ENCODE data around the gene SLC25A10. TPM values are rescaled to one million over a fixed set of nuclear protein-coding genes. Genes with fewer than 3 reads are reported as not detected.
A peak's percentile ranks its signal among the peaks of the same experiment; 100 is the strongest.

Gene SLC25A10
- total RNA-seq, 2 experiments from 2014 or later, result 4.6 TPM

DNA sequence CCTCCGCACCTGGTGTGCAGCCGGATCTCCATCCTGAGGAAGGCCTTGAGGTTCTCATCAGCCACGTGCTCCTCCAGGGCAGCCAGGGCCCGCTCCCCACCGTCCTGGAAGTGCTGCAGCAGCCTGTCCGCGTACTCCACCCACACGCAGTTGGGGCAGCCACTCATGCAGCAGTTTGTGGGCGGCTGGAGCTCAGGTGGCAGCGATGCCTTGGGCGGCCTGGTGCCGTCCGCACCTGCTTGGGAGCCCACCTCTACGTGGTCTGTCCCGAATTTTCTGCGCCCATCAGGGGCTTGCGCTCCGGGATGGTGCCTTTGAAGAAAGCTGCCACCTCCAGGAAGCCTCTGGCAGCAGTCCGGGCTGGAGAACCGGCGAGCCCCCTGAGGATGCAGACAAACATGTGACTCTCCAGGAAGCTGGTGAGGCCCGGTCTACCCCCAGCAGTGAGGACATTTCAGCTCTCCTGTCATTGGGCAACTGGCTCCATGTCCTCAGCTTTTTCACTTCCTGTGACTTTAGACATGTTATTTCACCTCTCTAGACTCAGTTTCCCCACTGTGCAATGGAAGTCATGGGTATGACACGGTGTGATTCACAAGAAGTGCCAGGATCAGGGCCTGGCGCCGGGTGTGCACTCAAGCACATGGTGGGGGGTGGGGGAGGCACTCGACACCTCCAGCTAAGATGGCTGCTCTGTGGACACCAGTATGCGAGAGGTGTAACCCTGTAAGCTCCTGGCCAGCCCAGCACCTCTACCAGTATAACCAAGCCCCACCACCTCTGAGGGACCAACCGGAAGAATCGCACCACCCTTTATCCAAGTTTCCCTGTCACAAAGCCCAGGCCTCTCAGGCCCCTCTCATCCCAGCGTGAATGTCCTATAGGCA, 46.6 kb upstream of the SLC25A10 start:
- H3K9me3 Mint-ChIP-seq, result no peaks in the 10 kb centered on the region
- H3K4me3 ChIP-seq (ENCODE audit: low read length), result peak overlapping the region; percentile 90
- H3K4me3 Mint-ChIP-seq, result peak overlapping the region; percentile 94
- peaks cover 28% of the 10 kb centered on the region for H3K36me3 ChIP-seq (ENCODE audit: insufficient read depth, low read length)
- ChIA-PET POLR2A (interaction anchor here (0.7 to 3.0 kb wide), 4 partner anchors 18 to 153 kb away, joined by 3 to 25 read pairs (median 6); partner anchors contain the start of genes ACTG1, ARL16, HGS and MRPL12), CTCF (no interaction called here)
- H3K27ac Mint-ChIP-seq, result peak overlapping the region; percentile 91
- peak overlapping the region; percentile 73 to 85 for H3K27ac ChIP-seq (ENCODE audit: low read depth in 1 of 2, low read length in 2 of 2)
- H3K4me1 ChIP-seq (ENCODE audit: insufficient read depth, low read length), result peaks cover 67% of the 10 kb centered on the region
- peaks cover 36% of the 10 kb centered on the region for H3K36me3 Mint-ChIP-seq (ENCODE audit: low read depth)
- peaks cover 50% of the 10 kb centered on the region for H3K4me1 Mint-ChIP-seq (ENCODE audit: low read depth)
- ATAC-seq (ENCODE audit: poor library complexity) (peak; percentile 22), DNase-seq (peak in 10 of 14 experiments; percentile 17 to 66 (median 31))
- intact Hi-C loops (cut with DNase I, micrococcal nuclease), result loop anchor here (1.0 to 5.0 kb wide), 4 partner anchors 18 to 37 kb away; partner anchors contain the start of genes NPLOC4 (in 2 of the 2), TSPAN10 (in 2 of the 2), ARL16 (in 1 of the 2) and MRPL12 (in 1 of the 2)
- TF ChIP-seq, protein P1, sequence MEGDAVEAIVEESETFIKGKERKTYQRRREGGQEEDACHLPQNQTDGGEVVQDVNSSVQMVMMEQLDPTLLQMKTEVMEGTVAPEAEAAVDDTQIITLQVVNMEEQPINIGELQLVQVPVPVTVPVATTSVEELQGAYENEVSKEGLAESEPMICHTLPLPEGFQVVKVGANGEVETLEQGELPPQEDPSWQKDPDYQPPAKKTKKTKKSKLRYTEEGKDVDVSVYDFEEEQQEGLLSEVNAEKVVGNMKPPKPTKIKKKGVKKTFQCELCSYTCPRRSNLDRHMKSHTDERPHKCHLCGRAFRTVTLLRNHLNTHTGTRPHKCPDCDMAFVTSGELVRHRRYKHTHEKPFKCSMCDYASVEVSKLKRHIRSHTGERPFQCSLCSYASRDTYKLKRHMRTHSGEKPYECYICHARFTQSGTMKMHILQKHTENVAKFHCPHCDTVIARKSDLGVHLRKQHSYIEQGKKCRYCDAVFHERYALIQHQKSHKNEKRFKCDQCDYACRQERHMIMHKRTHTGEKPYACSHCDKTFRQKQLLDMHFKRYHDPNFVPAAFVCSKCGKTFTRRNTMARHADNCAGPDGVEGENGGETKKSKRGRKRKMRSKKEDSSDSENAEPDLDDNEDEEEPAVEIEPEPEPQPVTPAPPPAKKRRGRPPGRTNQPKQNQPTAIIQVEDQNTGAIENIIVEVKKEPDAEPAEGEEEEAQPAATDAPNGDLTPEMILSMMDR (IDR thresholded peaks at IDR 0.05), result no peak
- H3K27me3 Mint-ChIP-seq, result no peaks in the 10 kb centered on the region
- H3K9me3 ChIP-seq (ENCODE audit: control insufficient read depth in 1 of 2, insufficient read depth in 1 of 2, low read length in 2 of 2), result no peaks in the 10 kb centered on the region
- no peaks in the 10 kb centered on the region for H3K27me3 ChIP-seq (ENCODE audit: control insufficient read depth in 1 of 2, insufficient read depth in 2 of 2, low read length in 2 of 2)

DNA sequence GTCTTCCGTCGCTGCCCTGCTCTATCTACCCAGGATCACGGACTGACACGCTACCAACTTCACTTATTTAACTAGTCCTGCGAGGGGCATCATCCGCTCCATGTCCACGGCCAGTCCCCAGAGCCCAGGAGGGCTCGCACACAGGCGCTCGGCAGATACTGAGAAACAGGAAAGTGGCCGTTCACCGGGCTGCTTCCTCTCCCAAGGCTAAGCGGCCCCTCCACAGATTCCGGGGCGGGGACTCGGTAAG, 46.1 kb upstream of the SLC25A10 start:
- TF ChIP-seq, protein P1 (IDR thresholded peaks at IDR 0.05), result no peak
- Histone ChIP-seq H3K9me3 (ENCODE audit: control insufficient read depth in 1 of 2, insufficient read depth in 1 of 2, low read length in 2 of 2) (no peaks in the 10 kb centered on the region), H3K27ac (ENCODE audit: low read depth in 1 of 2, low read length in 2 of 2) (peak overlapping the region; percentile 73 to 85), H3K27me3 (ENCODE audit: control insufficient read depth in 1 of 2, insufficient read depth in 2 of 2, low read length in 2 of 2) (no peaks in the 10 kb centered on the region), H3K4me1 (ENCODE audit: insufficient read depth, low read length) (peaks cover 67% of the 10 kb centered on the region), H3K36me3 (ENCODE audit: insufficient read depth, low read length) (peaks cover 32% of the 10 kb centered on the region), H3K4me3 (ENCODE audit: low read length) (peak overlapping the region; percentile 90)
- DNase-seq (peak in 5 of 14 experiments; percentile 9 to 40 (median 21)), ATAC-seq (ENCODE audit: poor library complexity) (peak; percentile 33)
- H3K27me3 Mint-ChIP-seq, result no peaks in the 10 kb centered on the region
- H3K9me3 Mint-ChIP-seq, result no peaks in the 10 kb centered on the region
- H3K4me1 Mint-ChIP-seq (ENCODE audit: low read depth), result peaks cover 50% of the 10 kb centered on the region
- H3K27ac Mint-ChIP-seq, result peak overlapping the region; percentile 91
- intact Hi-C loops (cut with DNase I, micrococcal nuclease), result loop anchor here (1.0 to 5.0 kb wide), 4 partner anchors 17 to 36 kb away; partner anchors contain the start of genes NPLOC4 (in 2 of the 2), TSPAN10 (in 2 of the 2), ARL16 (in 1 of the 2) and MRPL12 (in 1 of the 2)
- peak overlapping the region; percentile 94 for H3K4me3 Mint-ChIP-seq
- H3K36me3 Mint-ChIP-seq (ENCODE audit: low read depth), result peaks cover 41% of the 10 kb centered on the region
- POLR2A ChIA-PET, result interaction anchor here (0.7 to 3.0 kb wide), 6 partner anchors 17 to 153 kb away, joined by 3 to 25 read pairs (median 4); partner anchors contain the start of genes ACTG1, ARL16, HGS and MRPL12
- CTCF ChIA-PET, result no interaction called here

DNA sequence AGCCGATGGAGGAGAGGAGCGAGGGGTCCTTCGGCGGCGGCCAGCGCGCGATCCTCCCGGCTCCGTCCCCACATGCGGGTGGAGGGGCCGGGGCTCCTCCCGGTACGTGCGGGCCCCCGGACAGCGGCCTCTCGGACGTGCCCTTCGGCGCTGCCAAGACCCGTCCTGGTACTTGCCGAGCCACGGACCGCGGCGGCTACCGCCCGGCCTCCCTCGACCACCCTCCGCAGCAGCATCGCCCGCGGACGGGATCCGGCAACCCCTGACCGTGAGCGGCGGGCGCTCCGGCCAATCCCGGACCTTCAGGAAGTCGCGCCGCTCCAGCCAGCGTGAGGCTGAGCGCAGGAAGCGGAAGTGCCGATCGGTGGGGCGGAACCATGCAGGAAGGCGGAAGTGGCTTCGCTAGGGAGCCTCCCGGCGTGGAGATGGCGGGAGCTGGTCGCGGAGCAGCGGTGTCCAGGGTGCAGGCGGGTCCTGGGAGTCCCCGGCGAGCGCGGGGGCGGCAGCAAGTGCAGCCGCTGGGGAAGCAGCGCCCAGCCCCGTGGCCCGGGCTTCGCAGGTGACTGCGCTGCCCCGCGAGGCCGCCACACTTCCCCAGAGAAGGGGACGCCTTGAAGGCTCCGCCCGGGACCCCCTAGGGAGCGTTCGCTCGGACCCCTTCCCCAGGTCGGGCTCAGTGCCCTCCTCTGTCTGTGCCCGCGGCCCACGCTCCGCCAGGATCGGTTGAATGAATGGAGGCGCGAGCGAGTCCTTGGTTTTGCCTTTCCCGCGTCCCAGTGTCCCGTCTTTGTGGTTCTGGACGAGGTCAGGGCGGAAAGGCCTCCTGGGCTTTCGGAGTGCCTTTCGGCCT, 45.5 kb upstream of the SLC25A10 start, which contains the start of the genes CCDC137 and OXLD1:
Gene CCDC137 (plus strand): TSS at position 396 of the 850 bp plus-strand sequence. CDS start 30 bp downstream, at position 426.
Gene OXLD1 (minus strand): TSS at position 264 of the 850 bp plus-strand sequence. CDS start 28 bp downstream, at position 236.
- Histone ChIP-seq H3K9me3 (ENCODE audit: control insufficient read depth in 1 of 2, insufficient read depth in 1 of 2, low read length in 2 of 2) (no peaks in the 10 kb centered on the region), H3K27me3 (ENCODE audit: control insufficient read depth in 1 of 2, insufficient read depth in 2 of 2, low read length in 2 of 2) (no peaks in the 10 kb centered on the region), H3K27ac (ENCODE audit: low read depth in 1 of 2, low read length in 2 of 2) (peak within 1 kb of the TSS; percentile 73 to 85), H3K4me3 (ENCODE audit: low read length) (peak within 1 kb of the TSS; percentile 90), H3K4me1 (ENCODE audit: insufficient read depth, low read length) (peaks cover 67% of the 10 kb centered on the region), H3K36me3 (ENCODE audit: insufficient read depth, low read length) (peaks cover 37% of the 10 kb centered on the region)
- TF ChIP-seq, protein P1 (IDR thresholded peaks at IDR 0.05), result no peak
- Mint-ChIP-seq H3K4me1 (ENCODE audit: low read depth) (peaks cover 50% of the 10 kb centered on the region), H3K9me3 (no peaks in the 10 kb centered on the region), H3K27ac (peak within 1 kb of the TSS; percentile 91), H3K4me3 (peak within 1 kb of the TSS; percentile 97), H3K27me3 (no peaks in the 10 kb centered on the region), H3K36me3 (ENCODE audit: low read depth) (peaks cover 47% of the 10 kb centered on the region)
- CTCF ChIA-PET, result no interaction called here
- intact Hi-C loops (cut with DNase I, micrococcal nuclease), result loop anchor here (1.0 to 5.0 kb wide), 4 partner anchors 17 to 36 kb away; partner anchors contain the start of genes NPLOC4 (in 2 of the 2), TSPAN10 (in 2 of the 2), ARL16 (in 1 of the 2) and MRPL12 (in 1 of the 2)
- peak; percentile 81 to 96 (median 91) for DNase-seq
- POLR2A ChIA-PET, result interaction anchor here (0.5 to 3.0 kb wide), 9 partner anchors 16 to 195 kb away, joined by 3 to 25 read pairs (median 4); partner anchors contain the start of genes ACTG1, ARL16, HGS and MRPL12
- peak; percentile 84 for ATAC-seq (ENCODE audit: poor library complexity)

All from CD4-positive, alpha-beta T cell (primary cell).